ENCODE results near the gene ANXA6.
A peak's percentile ranks its signal among the peaks of the same experiment; 100 is the strongest.

Gene ANXA6

DNA sequence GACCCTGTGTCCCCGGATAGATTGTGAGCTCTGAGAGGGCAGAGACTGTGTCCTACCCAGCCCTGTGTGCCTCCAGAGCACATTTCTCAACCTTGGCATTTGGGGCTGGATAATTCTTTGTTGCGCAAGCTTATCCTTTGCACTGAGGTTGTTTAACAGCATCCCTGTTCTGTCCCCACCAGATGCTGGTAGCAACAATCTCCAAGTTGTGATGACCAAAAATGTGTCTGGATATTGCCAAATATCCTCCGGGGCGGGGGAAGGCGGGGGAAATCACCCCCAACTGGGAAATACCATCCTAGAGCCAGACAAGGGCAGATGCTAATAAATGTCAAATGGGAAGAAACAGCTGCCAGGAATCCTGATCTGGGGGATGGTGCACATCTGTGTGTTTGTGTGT is 52.8 kb downstream of the ANXA6 start:
- TF ChIP-seq POLR2A (IDR thresholded peaks at IDR 0.05; ENCODE audit: low read length) (no peak), GATA1 (IDR thresholded peaks at IDR 0.05; ENCODE audit: low read depth, low read length) (no peak)
- no peak for DNase-seq

DNA sequence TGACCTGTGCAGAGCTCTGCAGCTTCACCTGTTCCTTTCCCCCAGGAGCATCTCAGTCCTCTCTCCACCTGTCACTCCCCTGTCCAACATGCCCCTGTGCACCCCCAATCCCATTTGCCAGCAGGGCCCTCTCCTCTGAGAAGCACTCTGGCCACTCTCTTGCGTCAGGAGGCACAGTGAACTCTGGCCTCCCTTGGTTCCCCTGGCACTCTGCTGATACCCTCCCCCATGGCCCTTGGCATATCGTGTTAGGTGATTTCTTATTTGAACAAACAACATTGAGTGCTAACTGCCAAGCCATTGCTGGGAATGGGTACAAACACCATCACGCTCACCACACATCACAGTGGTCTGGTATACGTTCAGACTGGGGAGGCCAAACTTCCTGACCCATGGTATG is 55.8 kb downstream of the ANXA6 start:
- DNase-seq: no peak
- no peak for TF ChIP-seq GATA1 (IDR thresholded peaks at IDR 0.05; ENCODE audit: low read depth, low read length)
- TF ChIP-seq POLR2A (IDR thresholded peaks at IDR 0.05; ENCODE audit: low read length): no peak

GRCh38 chr5:151101151-151101550 is 56.4 kb downstream of the ANXA6 start:
- DNase-seq: peak; percentile 37 to 70
- TF ChIP-seq GATA1 (IDR thresholded peaks at IDR 0.05; ENCODE audit: low read depth, low read length): no peak
- no peak for TF ChIP-seq POLR2A (IDR thresholded peaks at IDR 0.05; ENCODE audit: low read length)

GRCh38 chr5:151100681-151101080 is 56.9 kb downstream of the ANXA6 start:
- DNase-seq: peak; percentile 39 to 53
- TF ChIP-seq GATA1 (IDR thresholded peaks at IDR 0.05; ENCODE audit: low read depth, low read length) (no peak), POLR2A (IDR thresholded peaks at IDR 0.05; ENCODE audit: low read length) (no peak)

GRCh38 chr5:151098768-151099121 is 58.8 kb downstream of the ANXA6 start:
- no peak for DNase-seq
- no peak for TF ChIP-seq GATA1 (IDR thresholded peaks at IDR 0.05; ENCODE audit: low read depth, low read length)
- TF ChIP-seq POLR2A (IDR thresholded peaks at IDR 0.05; ENCODE audit: low read length): no peak

DNA sequence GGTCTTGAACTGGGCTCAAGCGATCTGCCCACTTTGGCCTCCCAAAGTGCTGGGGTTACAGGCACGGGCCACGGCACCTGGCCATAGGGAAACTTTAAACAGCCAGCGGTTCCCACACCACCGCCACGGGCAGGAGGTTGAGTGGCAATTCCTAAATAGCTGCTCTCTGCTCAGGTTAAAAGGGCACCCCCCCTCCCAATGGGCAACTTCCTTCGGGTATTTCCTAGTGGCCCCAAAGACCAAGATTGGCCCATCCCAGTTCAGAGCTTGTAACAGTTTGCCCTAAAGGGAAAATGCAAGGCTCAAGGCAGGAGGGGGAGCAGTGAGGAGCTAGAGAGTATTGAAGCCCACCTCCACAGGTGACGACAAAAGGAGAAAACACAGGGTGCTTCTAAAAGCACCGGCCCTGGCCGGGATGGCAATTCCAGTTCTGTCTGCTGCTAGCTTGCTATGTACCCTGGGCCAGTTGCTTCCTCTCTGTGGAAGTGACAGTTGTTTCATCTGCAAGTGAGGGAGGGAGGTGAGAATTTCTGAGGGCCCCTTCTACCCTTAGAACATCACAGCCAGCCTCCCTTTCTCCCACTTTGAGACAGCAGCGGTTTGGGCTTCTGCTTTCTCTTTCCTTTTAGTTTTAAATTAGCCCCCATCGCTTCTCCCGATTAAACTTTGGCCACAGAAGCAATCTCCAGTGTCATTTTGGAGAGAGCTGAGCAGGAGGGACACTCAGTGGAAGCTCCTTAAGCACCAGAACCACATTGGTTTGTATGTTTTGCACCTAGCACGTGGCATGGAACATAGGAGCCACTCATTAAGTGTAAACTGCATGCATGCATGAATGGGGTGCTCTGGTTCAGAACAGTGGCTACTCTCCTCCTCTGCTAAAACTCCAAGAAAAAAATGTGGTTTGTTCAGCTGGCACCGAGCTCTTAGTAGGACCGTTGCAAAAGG is 59.5 kb downstream of the ANXA6 start:
- TF ChIP-seq POLR2A (IDR thresholded peaks at IDR 0.05; ENCODE audit: low read length) (no peak), GATA1 (IDR thresholded peaks at IDR 0.05; ENCODE audit: low read depth, low read length) (no peak)
- no peak for DNase-seq

DNA sequence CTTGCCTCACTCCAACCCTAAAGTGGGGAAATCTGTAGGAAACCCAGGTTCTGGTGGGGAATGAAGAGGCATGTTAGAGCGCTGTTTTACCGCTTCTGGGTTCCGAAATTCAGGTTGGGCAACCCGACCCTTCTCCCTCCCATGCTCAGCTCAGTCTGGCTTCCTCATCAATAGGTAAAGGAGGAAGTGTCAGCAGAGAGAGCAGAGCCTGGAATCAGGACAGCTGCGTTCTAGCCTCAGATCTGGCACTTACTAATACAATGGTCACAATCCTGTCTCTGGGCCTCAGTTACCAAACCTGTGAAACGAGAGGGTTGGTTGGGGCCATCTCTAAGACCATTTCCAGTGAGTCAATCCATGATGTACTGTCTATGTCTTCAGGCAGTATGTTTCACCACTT is 60.5 kb downstream of the ANXA6 start:
- no peak for TF ChIP-seq POLR2A (IDR thresholded peaks at IDR 0.05; ENCODE audit: low read length)
- no peak for DNase-seq

GRCh38 chr5:151096001-151096373 is 61.6 kb downstream of the ANXA6 start:
- DNase-seq: no peak
- TF ChIP-seq GATA1 (IDR thresholded peaks at IDR 0.05; ENCODE audit: low read depth, low read length) (no peak), POLR2A (IDR thresholded peaks at IDR 0.05; ENCODE audit: low read length) (no peak)

- peak; percentile 13 to 18 for DNase-seq
- TF ChIP-seq POLR2A (IDR thresholded peaks at IDR 0.05; ENCODE audit: low read length) (no peak), GATA1 (IDR thresholded peaks at IDR 0.05; ENCODE audit: low read depth, low read length) (no peak)
These were observed 62.1 kb downstream of the ANXA6 start for GRCh38 chr5:151095341-151096000.

DNA sequence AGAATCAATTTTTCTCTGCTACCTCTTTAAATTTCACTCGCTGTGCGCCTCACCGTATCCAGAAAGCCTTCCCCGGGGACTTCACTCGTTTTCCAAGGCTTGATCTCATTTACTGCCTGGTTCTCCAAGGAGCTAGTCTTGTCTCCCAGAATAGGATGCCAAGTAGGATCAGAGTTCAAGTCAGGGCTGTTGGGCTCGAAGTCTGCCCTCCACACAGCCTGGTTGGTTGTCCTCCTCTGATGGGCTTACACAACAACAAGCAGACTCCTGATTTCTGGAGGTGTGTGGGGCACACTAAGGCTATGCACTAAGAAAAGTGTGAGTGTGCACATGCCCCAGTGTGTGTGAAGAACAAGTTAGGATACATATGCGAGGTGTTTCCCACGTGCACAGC is 62.7 kb downstream of the ANXA6 start:
- TF ChIP-seq GATA1 (IDR thresholded peaks at IDR 0.05; ENCODE audit: low read depth, low read length) (no peak), POLR2A (IDR thresholded peaks at IDR 0.05; ENCODE audit: low read length) (no peak)
- DNase-seq: no peak

- no peak for DNase-seq
- TF ChIP-seq POLR2A (IDR thresholded peaks at IDR 0.05; ENCODE audit: low read length) (no peak), GATA1 (IDR thresholded peaks at IDR 0.05; ENCODE audit: low read depth, low read length) (no peak)
These were observed 63.3 kb downstream of the ANXA6 start for GRCh38 chr5:151094030-151094851.

GRCh38 chr5:151093476-151093889 is 64.1 kb downstream of the ANXA6 start:
- TF ChIP-seq GATA1 (IDR thresholded peaks at IDR 0.05; ENCODE audit: low read depth, low read length): no peak
- no peak for TF ChIP-seq POLR2A (IDR thresholded peaks at IDR 0.05; ENCODE audit: low read length)

DNA sequence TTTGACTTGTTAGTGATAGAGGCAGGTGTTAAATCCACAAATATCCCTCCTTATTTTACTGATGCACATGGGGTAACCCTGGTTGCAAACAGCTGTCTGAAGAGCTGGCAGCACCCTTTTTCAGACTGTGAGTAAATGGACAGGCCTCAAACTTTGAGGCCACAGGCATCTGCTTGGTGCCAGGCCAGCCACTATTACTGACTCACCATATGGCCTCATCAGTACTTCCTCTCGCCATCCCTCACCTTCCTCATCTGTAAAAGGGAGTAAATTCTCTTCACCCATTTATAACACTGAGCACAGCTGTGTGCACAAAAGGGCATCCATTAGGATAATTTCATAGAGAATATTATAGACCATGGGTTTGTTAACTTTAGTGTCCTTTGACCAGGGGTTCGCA is 64.8 kb downstream of the ANXA6 start:
- TF ChIP-seq POLR2A (IDR thresholded peaks at IDR 0.05; ENCODE audit: low read length): no peak
- no peak for TF ChIP-seq GATA1 (IDR thresholded peaks at IDR 0.05; ENCODE audit: low read depth, low read length)
- no peak for DNase-seq

More at GRCh38 chr5:151093476-151093889, 64.1 kb downstream of the ANXA6 start:
- DNase-seq: no peak

DNA sequence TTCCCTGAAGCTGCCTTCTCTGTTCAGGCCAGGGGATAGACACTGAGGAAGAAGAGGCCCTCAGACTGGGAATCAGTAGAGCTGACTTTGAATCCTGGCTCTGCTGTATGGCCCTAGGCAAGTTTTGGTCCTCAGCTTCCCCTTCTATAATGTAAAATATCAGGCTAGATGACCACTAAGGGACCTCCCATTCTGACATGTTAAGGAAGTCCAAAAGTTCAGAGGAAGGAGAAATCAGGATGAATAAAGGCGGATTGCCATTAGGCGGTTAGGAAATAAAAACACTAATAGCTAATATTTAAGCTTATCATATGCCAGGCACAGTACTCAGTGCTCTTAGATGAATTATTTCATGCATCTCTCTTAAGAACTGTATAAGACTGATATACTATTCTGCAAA is 67.9 kb downstream of the ANXA6 start:
- no peak for TF ChIP-seq POLR2A (IDR thresholded peaks at IDR 0.05; ENCODE audit: low read length)
- TF ChIP-seq GATA1 (IDR thresholded peaks at IDR 0.05; ENCODE audit: low read depth, low read length): no peak
- DNase-seq: no peak
